ENCODE data around the gene ANKH.
"Not testable (repeated sequence)": the region's sequence is repeated elsewhere in the genome, so short reads cannot be mapped to it uniquely, and the experiment has no call there.

ANKH gene

DNA sequence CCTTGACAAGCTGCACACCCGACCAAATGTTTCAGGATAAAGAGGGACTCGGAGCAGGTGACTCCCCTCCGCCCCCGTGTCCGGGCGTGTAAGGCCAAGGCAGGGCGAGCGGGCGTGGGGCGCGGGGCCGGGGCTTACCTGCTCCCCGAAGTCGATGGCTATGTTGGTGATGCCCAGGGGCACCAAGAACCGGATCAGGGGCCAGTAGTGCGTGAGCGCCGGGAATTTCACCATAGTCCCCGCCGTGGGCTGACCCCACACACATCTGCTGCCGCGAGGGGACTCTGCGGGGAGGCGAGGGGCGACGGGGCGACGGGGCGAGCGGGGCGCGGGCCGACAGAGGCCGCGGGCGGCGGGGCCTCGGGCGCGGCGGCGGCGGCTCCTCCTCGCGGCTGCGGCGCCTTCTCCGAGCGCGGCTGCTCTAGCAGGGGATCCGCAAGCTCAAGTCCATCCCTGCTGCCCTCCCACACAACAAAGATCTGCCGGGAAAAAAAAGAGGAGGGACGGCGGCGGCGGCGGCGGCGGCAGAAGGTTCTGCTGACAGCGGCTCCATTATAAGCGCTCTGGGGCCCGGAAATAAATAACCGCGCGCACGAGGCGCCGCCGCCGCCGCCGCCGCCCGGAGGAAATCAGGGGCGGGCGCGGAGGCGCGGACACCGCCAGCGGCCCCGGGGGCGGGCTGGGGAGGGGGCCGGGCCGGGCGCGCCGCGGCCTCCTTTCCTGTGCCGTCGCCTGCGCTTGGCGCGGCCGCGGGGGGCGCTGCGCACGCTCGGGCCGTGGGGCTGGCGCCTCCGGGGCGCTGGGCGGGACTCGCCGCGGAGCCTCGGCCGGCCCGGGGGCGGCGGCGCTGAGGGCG is at the start of gene ANKH:
ANKH (minus strand) TSS at position 565 of the 856 bp plus-strand sequence; CDS start at position 234, 331 bp downstream.
- DNase-seq, result peak; percentile 88

DNA sequence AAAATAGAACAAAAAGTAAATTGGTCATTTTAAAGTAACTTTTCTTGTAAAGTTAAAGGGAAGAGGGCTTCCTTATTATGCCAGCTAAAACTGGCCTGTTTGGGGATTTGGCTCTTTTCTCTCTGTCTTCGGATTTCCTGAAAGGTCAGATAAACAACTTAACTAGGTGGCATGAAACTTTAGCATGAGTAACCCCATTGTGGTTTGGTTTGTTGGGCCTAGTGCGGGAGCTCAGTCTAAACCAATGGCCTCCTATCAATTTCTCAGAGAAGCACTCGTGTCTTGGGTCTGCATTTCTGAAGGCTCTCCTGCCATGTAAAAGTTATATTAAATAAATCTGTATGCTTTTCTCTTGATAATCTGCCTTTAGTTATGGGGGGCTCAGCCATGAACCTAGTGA is 48.5 kb upstream of the ANKH start:
- no peak for DNase-seq

DNA sequence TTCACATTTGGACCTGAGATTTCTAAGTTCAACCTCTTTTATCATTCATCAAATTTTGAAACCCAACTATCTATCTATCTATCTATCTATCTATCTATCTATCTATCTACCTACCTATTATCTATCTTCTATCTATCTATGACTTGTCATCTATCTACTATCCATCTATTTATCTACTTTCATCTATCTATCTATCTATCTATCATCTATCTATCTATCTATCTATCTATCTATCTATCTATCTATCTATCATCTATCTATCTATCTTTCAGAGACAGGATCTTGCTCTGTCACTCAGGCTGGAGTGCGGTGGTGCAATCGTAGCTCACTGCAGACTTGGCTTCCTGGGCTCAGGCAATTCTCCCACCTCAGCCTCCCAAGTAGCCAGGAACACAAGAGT is 47.5 kb upstream of the ANKH start:
- DNase-seq, result not testable (repeated sequence)

DNA sequence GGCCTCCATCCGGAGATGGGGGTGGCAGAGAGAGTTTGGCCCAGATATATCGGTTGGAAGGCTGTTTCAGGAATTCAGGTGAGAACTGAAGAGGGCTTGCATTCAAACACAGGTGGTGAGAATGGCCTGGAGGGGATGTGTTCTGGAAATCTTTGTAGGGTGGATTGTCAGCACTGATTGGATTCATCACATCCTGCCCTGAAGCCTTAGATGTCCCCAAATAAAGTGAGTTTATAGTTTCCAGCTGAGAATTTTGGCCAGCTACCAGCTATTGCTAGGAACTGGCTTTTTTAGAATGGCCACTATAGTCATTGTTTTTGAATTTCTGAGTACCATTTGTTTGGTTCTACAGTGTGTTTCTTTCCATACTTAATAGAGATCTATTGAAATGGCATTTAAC is 46.1 kb upstream of the ANKH start:
- DNase-seq, result no peak

DNA sequence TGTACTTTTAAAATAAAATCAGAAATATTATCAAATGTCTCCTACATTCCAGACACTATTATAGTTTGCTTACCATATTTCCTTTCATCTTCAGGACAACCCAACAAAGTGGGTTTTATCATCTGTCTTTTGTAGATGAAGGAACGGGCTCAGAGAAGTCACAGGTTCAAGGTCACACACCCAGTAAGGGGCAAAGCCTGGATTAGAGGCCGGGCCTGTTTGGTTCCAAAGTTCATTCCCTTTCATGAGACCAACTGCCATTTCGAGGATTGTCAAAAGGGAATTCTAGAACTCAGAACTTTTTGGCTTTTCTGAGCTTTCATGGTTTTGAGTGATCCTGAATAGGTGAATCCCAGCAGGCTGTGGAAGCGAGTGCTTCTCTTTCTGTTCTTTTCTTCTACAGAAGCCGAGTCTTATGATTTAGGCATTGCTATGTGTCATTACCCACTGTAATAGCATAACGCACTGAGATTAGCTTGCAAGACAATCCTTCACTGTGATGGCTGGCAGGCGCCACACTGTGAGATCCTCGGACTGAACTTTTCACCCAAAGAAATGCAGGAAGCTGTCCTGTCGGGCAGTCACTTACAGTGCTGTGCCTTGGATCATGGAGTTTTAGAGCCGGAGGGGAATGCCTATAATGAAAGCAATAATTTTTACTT is 43.8 kb upstream of the ANKH start:
- DNase-seq, result no peak

DNA sequence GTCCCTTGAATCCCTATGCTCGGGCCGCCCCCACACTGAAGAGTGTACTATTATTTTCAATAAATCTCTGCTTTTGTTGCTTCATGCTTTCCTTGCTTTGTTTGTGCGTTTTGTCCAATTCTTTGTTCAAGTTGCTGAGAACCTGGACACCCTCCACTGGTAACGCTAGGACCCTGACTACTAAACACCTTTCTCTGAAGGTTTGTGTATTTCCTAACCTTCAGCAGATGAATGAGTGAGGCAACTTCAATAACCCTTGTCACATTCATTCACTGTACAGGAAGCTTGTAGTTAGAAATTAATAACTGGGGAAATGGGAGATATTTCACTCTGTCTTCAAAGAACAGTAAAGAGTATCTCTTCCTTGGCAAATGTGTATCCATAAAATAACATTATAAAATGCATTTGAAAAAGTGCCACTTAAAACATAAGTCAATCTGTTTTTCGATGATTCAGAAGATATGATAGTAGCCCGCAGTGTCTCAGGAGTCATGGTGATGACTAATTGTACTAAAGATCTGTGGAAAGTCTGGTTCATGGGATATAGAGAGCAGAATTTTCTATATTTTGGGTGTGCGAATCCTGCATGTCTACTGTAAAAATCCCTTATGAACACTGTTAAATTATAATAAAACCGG is 43.2 kb upstream of the ANKH start:
- no peak for DNase-seq

DNA sequence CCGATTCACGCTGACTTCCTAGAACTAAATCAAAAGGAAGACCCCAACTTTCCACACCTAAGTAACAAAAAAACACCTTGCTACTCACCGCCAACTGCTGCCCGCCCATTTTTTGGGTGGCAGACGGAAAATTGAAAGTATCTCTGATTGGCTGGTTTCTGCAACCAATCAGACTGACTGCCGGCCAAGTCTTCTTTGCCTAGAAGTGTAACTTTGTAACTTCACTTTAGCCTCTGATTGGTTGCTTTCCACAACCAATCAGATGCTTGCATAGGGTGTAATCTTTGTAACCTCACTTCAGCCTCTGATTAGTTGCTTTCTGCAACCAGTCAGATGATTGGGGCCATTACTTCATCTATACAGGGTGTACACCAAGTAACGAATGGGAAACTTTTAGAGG is 42.6 kb upstream of the ANKH start:
- no peak for DNase-seq

DNA sequence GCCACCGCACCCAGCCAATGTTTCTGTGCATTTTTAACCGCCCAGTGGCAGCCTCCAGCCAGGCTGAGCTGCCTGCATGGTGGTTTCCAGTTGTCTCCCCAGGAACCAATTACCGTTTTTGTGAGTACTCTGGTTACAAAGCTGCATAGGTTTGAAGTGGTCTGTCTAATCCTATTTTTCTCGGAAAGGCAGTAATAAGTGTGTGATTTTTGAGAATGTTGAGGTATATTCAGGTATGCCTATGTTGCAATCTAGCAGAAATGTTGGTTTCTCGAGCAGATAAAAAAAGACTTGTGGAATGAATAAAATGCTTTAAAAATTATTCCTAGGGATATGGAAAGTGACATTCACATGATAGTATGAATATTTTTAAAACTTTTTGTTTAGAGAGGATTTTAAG is 41.5 kb upstream of the ANKH start:
- DNase-seq, result no peak

DNA sequence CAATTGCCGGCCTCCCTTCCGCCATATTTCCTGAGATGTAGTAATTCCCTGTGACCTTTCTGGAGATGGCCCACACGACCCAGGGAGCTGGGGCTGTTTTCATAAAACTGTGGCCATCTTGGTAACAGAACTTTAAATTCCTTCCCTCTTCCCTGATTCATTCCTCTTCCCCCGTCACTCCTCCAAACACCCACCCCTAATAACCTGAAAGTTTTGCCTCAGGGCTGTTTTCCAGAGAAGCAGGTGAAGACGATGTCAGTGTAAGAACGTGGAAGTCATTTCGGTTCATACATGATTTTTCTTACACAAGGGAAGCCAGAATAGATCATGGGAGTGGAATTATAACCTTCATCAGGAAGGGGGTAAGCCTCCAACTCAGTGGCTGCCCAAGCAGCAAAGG is 40.6 kb upstream of the ANKH start:
- no peak for DNase-seq

DNA sequence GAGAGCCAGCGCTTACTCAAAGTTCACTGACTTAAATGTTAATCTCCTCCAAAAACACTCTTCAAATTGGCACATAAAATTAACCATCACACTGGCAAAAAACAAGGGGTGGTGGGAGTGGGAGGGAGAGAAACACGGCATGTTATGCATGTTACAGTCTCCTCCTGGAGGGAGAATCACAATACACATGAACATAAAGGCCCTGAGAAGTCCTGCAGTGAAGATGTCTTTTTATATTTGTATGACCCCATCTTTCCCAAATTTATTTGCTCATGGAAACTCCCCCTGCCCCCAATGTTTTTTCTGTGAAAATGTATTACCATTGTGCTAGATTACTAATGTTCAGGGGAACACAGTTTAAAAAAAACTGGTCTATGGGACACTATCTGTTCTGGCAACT is 37.8 kb upstream of the ANKH start:
- DNase-seq, result no peak

DNA sequence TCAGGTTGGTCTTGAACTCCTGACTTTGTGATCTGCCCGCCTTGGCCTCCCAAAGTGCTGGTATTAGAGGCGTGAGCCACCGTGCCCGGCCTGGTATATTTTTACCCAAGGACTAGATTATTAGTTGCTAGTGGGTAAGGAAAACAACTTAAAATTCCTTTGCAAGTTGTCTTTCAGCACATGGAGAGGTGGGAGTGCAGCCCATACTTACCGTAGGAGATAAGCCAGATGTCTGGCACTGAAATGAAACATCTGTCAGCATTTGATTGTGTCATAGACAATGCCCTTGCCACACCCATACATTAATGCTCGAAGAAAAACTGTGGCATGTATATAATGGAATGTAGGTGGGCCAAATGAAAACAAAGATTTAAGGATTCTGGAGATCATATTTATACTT is 36.6 kb upstream of the ANKH start:
- no peak for DNase-seq

DNA sequence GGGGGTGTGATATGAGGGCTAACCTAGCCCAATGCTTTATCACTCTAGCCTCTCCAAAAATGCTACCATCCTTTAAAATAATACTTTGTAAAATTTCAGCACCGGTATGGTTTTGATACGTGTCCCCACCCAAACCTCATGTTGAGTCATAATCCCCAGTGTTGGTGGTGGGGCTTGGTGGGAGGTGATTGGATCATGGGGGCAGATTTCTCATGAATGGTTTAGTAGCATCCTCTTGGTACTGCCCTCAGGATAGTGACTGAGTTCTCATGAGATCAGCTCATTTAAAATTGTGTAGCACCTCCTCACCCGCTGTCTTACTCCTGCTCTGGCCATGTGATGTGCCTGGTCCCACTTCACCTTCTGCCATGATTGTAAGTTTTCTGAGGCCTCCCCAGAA is 35.0 kb upstream of the ANKH start:
- no peak for DNase-seq

DNA sequence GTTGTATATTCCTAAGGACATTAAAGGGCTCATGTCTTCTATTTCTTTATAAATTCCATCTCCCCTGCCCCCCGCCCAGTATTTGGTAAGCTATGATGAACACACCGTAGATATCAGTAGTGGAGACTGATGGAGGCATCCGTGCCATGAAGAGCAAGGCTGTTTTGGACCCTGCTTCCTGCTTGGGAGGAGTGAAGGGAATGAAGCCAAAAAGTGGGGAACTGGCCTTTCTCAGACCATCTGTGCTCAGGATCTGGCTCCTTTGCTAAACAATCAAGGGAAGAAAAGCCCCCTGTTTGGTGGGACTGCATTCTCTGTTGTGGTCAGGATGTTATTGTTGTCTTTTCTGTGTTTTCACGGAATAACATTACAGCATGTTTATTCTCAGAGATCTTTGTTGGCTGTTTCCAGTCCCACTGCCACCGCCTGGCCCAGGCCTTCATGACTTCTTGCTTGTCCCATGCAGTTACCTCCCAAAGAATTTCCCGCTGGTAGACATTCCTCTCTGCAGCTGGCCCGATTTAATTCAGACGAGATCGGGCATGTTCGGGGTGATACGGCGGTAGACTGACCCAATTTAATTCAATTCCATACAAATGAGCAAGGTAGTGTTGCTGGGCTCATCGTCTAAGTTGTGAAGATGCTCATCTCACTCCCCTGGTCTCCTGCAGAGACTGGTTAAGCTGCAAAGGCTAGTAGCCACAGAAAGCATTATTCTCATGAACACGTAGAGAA is 31.4 kb upstream of the ANKH start:
- DNase-seq, result no peak

DNA sequence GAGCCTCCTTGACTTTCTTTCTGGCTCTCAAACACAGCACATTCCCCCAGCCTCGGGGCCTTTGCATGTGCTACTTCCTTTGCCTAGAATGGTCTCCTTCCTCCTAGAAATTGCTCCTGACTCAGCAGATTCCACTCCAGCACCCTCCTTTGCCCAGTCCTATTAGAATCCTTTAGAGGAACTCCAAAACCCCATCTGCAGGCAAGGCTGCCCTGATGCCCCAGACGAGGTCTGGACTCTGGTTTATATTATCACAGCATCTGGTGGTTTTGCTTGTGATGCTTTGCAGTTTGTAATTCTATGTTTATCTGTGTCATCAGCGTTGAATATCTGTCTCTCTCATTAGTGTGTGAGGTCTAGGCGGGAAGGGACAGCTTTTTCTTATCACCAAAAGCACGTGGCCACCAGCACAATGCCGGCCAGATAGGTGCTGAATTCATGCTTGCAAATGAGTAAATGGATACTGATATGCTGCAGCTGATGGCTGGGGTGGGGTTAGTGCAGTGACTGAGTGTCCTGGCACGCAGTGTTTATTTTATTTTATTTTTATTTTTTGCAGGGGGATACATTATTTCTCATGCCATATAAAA is 30.0 kb upstream of the ANKH start:
- DNase-seq, result no peak

DNA sequence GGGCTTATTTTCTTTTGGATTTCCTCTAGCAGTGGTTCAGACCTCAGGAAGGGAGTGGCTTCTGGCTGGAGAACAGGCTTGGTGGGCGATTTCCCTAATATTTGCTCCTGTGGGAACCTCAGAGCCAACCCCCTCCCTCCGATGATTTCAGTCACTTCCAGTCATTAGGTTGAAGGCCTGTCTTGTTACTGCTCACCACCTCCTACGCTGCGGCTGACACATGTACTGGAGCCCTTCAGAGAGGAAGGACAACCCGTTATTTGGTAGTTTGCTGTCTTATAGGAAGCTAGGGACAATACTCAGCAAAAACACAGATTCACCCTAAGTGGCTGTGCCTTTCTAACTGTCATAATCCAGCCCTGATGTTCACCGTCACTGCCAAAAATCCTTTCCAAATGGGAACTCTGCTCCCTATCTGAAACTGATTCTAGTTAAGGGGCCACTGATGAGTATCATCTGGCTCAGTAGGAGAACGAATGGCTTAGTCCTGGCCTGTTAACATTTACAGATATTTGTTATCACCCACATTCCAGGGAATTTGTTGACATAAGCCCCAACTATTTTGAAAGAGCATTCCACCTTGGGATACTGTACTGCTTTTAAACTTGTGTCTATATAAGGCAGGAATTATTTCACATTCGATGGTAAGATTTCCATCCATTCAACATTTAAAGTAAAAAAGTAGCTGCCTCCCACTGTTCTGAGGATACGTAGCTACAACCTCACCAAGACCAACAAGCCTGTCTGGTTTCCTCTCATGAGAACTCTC is 29.3 kb upstream of the ANKH start:
- DNase-seq, result no peak

DNA sequence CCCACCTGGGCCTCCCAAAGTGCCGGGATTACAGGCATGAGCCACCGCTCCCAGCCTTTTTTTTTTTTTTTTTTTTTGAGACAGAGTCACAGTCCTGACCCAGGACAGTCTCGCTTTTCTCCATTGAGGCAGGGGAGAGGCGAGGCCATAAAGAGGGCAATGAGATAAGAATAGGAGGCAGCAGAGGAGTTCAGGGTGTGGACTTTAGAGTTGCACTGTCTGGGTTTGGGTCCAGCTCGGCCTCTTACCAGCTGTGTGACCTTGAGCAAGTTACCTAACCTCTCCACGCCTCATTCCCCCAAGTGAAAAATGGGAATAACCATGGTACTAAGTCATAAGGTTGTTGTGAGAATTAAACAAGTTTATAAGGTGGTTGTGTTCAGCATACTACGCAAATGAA is 24.6 kb upstream of the ANKH start:
- DNase-seq, result no peak

DNA sequence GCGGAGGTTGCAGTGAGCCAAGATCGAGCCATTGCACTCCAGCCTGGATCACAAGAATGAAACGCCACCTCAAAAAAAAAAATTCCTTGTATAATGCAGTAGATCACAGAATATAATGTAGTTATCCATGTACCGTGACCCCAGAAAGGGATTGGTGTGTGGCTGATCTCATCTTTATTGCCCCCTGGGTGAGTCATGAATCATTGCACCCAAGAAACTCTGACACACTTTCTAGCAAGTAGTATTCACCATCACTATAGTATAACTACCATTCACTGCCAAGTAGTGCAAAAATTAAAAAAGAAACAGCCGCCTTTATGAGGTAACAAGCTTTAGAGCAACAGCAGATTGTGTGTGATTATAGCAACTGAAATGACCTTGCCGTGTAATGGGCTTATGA is 23.7 kb upstream of the ANKH start:
- peak; percentile 12 for DNase-seq

DNA sequence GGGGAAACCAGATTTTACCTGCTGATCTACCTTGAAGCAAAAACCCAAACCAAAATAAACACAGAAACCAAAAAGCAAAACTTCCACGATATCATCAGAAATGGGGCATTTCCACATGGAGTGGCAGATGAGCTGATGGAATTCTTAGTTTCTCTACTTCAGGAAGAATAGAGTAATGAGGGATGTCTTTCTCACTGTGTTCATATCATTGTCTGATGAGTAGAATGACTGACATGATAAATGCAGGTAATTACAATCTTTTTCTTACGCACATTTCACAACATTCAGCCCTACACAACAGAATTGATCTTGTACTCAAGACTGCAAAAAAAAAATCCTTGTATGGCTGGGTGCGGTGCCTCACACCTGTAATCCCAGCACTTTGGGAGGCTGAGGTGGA is 23.2 kb upstream of the ANKH start:
- no peak for DNase-seq

DNA sequence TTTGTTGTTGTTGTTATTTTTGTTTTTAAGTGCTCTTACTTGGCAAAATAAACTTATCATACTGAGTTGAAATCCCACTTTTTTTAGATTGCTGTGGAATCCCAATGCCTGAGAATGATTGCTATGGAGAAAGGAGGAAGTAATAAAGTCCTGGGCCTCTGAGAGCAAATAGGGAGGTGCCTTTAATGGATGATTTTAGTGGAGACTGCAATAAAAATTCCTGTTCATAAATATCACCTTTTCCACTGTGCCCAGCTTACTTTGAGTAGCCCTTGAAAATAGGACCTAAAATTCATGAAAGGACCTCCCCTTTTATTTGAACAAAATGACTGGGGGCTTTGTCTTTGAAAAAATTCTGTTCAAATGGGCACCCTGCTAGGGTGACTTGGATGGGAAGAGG is 21.8 kb upstream of the ANKH start:
- DNase-seq, result no peak

DNA sequence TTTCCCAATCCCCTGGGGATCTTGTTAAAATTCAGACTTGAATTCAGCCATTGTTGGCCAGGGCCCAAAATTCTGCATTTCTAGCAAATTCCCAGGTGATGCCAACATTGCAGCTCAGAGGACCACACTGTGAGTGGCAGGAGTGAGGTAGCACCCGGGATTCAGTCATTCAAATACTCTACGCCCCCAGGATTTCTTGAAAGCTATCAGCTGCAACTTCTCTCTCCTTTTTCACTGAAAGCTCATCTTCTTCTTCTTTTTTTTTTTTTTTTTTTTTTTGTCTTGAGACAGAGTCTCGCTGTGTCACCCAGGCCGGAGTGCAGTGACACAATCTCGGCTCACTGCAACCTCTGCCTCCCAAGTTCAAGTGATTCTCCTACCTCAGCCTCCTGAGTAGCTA is 19.3 kb upstream of the ANKH start:
- DNase-seq, result no peak

DNA sequence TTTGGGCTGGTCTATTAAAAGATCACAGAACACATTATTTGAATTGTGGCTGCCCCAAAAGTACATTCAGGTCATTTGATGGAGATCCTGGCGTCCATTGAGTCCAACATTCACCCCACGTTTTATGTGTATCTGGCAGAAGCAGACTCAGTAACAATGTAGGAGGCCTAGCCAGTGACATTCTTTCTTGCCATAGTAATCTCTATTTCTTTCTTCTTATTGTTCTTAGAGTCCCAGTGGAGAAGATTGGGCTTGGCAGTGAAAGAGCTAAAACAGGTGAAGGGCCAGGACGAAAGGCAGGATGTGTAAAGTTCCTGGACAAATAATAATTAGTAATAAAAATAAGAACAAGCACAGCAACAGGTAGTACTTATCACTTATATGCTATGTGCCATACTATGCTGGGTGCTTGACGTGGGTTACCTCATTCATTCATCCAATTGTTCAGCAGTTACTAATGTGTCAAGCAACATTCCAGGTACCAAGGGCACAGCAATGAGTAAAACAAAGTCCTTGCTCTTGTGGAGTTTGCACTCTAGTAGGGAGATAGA is 12.6 kb upstream of the ANKH start:
- no peak for DNase-seq
